BJ (cell line): ENCODE measurements around the gene S1PR3. TPM values are rescaled to one million over a fixed set of nuclear protein-coding genes. Genes with fewer than 3 reads are reported as not detected.
A peak's percentile ranks its signal among the peaks of the same experiment; 100 is the strongest.

Experiments
- CTCF ChIA-PET: fragments of 350-600 bp; formaldehyde crosslinking; extraction: SDS; loops from one replicate; lab custom pipeline; 2021; ENCODE audit warnings: antibody characterized with exemption, inconsistent platforms; lab: Yijun Ruan, JAX
- POLR2A ChIA-PET: fragments of 300-600 bp; sonication (Branson Sonifier 250); formaldehyde crosslinking; extraction: SDS; loops from one replicate; lab custom pipeline; 2021; ENCODE audit warnings: antibody characterized with exemption; lab: Charles Lee
- DNase-seq: peaks from one replicate; pipeline ENCODE4 v3.0.0-alpha.2; 2011; ENCODE audit warnings: low read depth
- H3K27me3 ChIP-seq: 2 replicates; pipeline ENCODE4 v1.6.0; 2011; ENCODE audit warnings: low read length; ENCODE audit not compliant: control insufficient read depth, insufficient read depth
- H3K36me3 ChIP-seq: 2 replicates; pipeline ENCODE4 v1.5.1; 2011; ENCODE audit warnings: low read length; ENCODE audit not compliant: control insufficient read depth, insufficient read depth
- H3K4me3 ChIP-seq: 2 replicates; pipeline ENCODE4 v1.5.1; 2011; ENCODE audit warnings: low read depth, mild to moderate bottlenecking, control low read depth, low read length
- CTCF ChIP-seq: IDR thresholded peaks from 2 replicates; pipeline ENCODE4 v1.5.1; 2011; ENCODE audit warnings: low read depth, mild to moderate bottlenecking, control low read depth, inconsistent platforms, low read length, moderate library complexity; ENCODE audit not compliant: insufficient read depth
- polyA plus RNA-seq: library from polyadenylated mRNA; depleted of rRNA; stranded (reverse); fragments of >200 nt; gene quantifications from 2 replicates; pipeline ENCODE4 v1.2.3, GENCODE V29; 2011

Gene S1PR3
- polyA plus RNA-seq, 1 experiment = 20.3 TPM

GRCh38 chr9:89006267-89006666 is 15.0 kb downstream of the S1PR3 start:
- ChIA-PET CTCF (no interaction called here), POLR2A (no interaction called here)
- H3K4me3 ChIP-seq = no peak overlapping the region
- H3K27me3 ChIP-seq = no peaks in the 10 kb centered on the region
- peaks cover 18% of the 10 kb centered on the region for H3K36me3 ChIP-seq
- no peak for DNase-seq
- no peak for TF ChIP-seq CTCF

GRCh38 chr9:89006996-89007967 is 16.0 kb downstream of the S1PR3 start:
- POLR2A ChIA-PET = no interaction called here
- TF ChIP-seq CTCF = no peak
- Histone ChIP-seq H3K4me3 (no peak overlapping the region), H3K27me3 (no peaks in the 10 kb centered on the region), H3K36me3 (peaks cover 11% of the 10 kb centered on the region)
- no peak for DNase-seq
- CTCF ChIA-PET = no interaction called here

- H3K4me3 ChIP-seq = no peak overlapping the region
- no peaks in the 10 kb centered on the region for H3K27me3 ChIP-seq
- no peak for TF ChIP-seq CTCF
- peaks cover 3% of the 10 kb centered on the region for H3K36me3 ChIP-seq
- ChIA-PET POLR2A (no interaction called here), CTCF (interaction anchor here (1.2 to 1.7 kb wide), 2 partner anchors 12 to 412 kb away, joined by 3 to 6 read pairs; no protein-coding TSS in a partner anchor)
- no peak for DNase-seq
These were observed 16.9 kb downstream of the S1PR3 start for GRCh38 chr9:89008055-89008743.

GRCh38 chr9:89008744-89009545 is 17.7 kb downstream of the S1PR3 start:
- no peak overlapping the region for H3K4me3 ChIP-seq
- no peaks in the 10 kb centered on the region for H3K27me3 ChIP-seq
- ChIA-PET POLR2A (no interaction called here), CTCF (interaction anchor here (0.7 to 1.7 kb wide), 3 partner anchors 10 to 413 kb away, joined by 3 to 6 read pairs (median 3); no protein-coding TSS in a partner anchor)
- no peak for DNase-seq
- H3K36me3 ChIP-seq = peaks cover 3% of the 10 kb centered on the region
- peak; percentile 29; the same call in 1 of the 2 replicates for TF ChIP-seq CTCF

- POLR2A ChIA-PET = no interaction called here
- CTCF ChIA-PET = interaction anchor here (0.7 to 1.7 kb wide), 3 partner anchors 9 to 413 kb away, joined by 3 to 6 read pairs (median 3); no protein-coding TSS in a partner anchor
- H3K4me3 ChIP-seq = no peak overlapping the region
- no peaks in the 10 kb centered on the region for H3K27me3 ChIP-seq
- H3K36me3 ChIP-seq = peaks cover 3% of the 10 kb centered on the region
- DNase-seq = no peak
- TF ChIP-seq CTCF = no peak
These were observed 18.2 kb downstream of the S1PR3 start for GRCh38 chr9:89009546-89009840.
